Spleen (tissue), 11 donors: ENCODE measurements around the gene NFATC1. TPM values are rescaled to one million over a fixed set of nuclear protein-coding genes. Genes with fewer than 3 reads are reported as not detected.

Source experiments
- DNase-seq: peaks from one replicate; pipeline ENCODE4 v3.0.0-alpha.2; 2020
- H3K27ac ChIP-seq, 8 donors: fragments of 200-600 bp; sonication (generic) in 7 of 8; 1 replicate in 4 of 8; 2 replicates in 4 of 8; pipeline versions ENCODE4 v1.5.0 to v1.8.0; 2016 to 2021; ENCODE audit warnings: inconsistent platforms in 4 of 8, mild to moderate bottlenecking in 4 of 8, moderate library complexity in 1 of 8
- H3K27me3 ChIP-seq, 7 donors: fragments of 200-600 bp; sonication (generic) in 6 of 7; replicated peaks in 1 of 7; 1 replicate in 4 of 7; 2 replicates in 3 of 7; pipeline versions ENCODE4 v1.5.0 to v1.8.0; 2016 to 2021; ENCODE audit warnings: inconsistent platforms in 3 of 7, mild to moderate bottlenecking in 1 of 7
- H3K36me3 ChIP-seq, 6 donors: fragments of 200-600 bp; sonication (generic) in 5 of 6; 1 replicate in 4 of 6; 2 replicates in 2 of 6; pipeline versions ENCODE4 v1.5.0 to v1.8.0; 2016 to 2021; ENCODE audit warnings: inconsistent platforms in 2 of 6
- H3K4me1 ChIP-seq, 6 donors: fragments of 200-600 bp; sonication (generic) in 5 of 6; 1 replicate in 3 of 6; 2 replicates in 3 of 6; pipeline versions ENCODE4 v1.5.0 to v1.8.0; 2016 to 2021; ENCODE audit warnings: inconsistent platforms in 3 of 6
- H3K4me3 ChIP-seq, 8 donors: fragments of 200-600 bp; sonication (generic) in 7 of 8; 1 replicate in 4 of 8; 2 replicates in 4 of 8; pipeline versions ENCODE4 v1.5.0 to v1.8.0; 2016 to 2021; ENCODE audit warnings: inconsistent platforms in 4 of 8, mild to moderate bottlenecking in 4 of 8, moderate library complexity in 2 of 8
- H3K9me3 ChIP-seq, 8 donors: fragments of 200-600 bp; sonication (generic) in 7 of 8; 1 replicate in 4 of 8; 2 replicates in 4 of 8; pipeline versions ENCODE4 v1.5.0 to v1.8.0; 2016 to 2021; ENCODE audit warnings: inconsistent platforms in 4 of 8
- POLR2A ChIP-seq, 3 donors: fragments of 450-650 bp; IDR thresholded peaks; one replicate each; pipeline ENCODE4 v1.5.1; 2017; ENCODE audit warnings: antibody characterized with exemption in 3 of 3, mild to moderate bottlenecking in 1 of 3
- POLR2AphosphoS5 ChIP-seq, 3 donors: sonication (generic); formaldehyde crosslinking; IDR thresholded peaks; one replicate each; pipeline ENCODE4 v1.5.1; 2017; ENCODE audit warnings: antibody characterized with exemption in 3 of 3
- WGBS, 5 donors: extraction: QIAGEN DNeasy Blood & Tissue Kit in 3 of 5; methylation state at CpG; one replicate each; pipeline versions ENCODE4 v1.1.5 to v1.1.7; 2013 to 2018; 5-methylcytosine and 5-hydroxymethylcytosine counted together
- intact Hi-C: fragments of 100-400 bp; cut with DNase I; formaldehyde crosslinking; loops from one replicate; pipeline ENCODE4 v1.15.0; 2023; ENCODE audit warnings: low total_unique reads
- polyA plus RNA-seq, 3 donors: library from polyadenylated mRNA; stranded (reverse); fragments of 200-250 nt; gene quantifications; one replicate each; pipeline ENCODE4 v1.2.1, GENCODE V29; 2013
- total RNA-seq, 7 donors: library from RNA; depleted of rRNA in 3 of 7; stranded (reverse); fragments of >200 nt in 3 of 7; fragmentation: NEBNext Ultra II Directional in 4 of 7; extraction: Animal tissue kit (Norgen Biotek cat#: 25700) in 4 of 7; gene quantifications; one replicate each; pipeline versions ENCODE4 v1.1.0 to v1.2.1, GENCODE V29; 2016 to 2021
- TF ChIP-seq, protein P1 (sequence below), 11 experiments: fragments of 200-600 bp in 7 of 11; fragments of 450-650 bp in 4 of 11; sonication (generic) in 4 of 11; IDR thresholded peaks in 8 of 11; conservative IDR thresholded peaks in 3 of 11; 1 replicate in 7 of 11; 2 replicates in 4 of 11; pipeline versions ENCODE4 v1.4.0 to v1.8.0; 2016 to 2021; ENCODE audit warnings: antibody characterized with exemption in 11 of 11, inconsistent platforms in 4 of 11, mild to moderate bottlenecking in 1 of 11
- donor health status: healthy with polysubstance abuse.
- donor health status: DM: no; HTN: no; CAD: no; lungs with moderate emphysema.
- donor health status: DM: no; HTN: no; CAD: no.
- donor health status: Bipolar disorder and iron deficiency.
- donor health status: healthy.
- donor health status: DM: no; HTN: no; CAD: no.
- donor health status: DM: yes; HTN: yes; CAD: no.

The NFATC1 gene
- total and polyA plus RNA-seq, 10 donors, result 20.7 to 64.9 (median 47.4) TPM

DNA sequence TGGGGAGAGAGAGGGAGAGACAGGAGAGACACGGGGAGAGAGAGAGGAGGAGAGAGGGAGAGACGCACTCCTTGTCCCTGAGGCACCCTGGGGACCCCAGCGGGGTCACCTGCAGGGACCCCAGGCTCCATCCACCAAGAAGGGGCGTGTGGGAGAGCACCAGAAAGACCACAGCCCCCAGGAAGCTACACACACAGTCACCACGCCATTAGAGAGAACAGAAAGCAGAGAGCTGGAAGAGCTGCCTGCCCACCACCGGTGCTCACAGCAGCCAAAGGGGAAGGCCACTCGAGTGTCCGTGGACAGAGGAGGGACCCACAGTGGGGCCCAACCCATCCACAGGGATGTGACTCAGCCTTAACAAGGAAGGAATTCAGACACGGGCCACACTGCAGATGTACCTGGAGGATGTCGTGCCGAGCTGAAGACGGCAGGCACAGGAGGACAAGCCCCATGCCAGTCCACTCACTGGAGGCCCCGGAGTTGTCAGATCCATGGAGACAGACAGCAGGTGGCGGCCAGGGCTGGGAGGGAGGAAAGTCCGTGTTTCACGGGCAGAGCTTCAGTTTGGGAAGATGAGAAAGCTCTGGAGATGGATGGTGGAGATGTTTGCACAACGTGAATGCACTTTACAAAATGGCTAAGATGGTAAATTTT is 11.5 kb upstream of the NFATC1 start:
- intact Hi-C loops, result loop anchor here (5.0 kb wide), 1 partner anchor 148 kb away; no protein-coding TSS in a partner anchor
- Histone ChIP-seq H3K4me1 (peaks cover 1 to 32% (median 3%) of the 10 kb centered on the region in 6 donors), H3K36me3 (peaks cover 0 to 10% (median 0%) of the 10 kb centered on the region in 6 donors), H3K9me3 (no peaks in the 10 kb centered on the region), H3K4me3 (no peak overlapping the region), H3K27me3 (peaks cover 0 to 37% (median 5%) of the 10 kb centered on the region in 7 donors), H3K27ac (no peak overlapping the region)
- peak; percentile 69 for DNase-seq
- WGBS, 5 donors, result 50 to 77% (median 61%) methylated on average over 16 to 17 of the region's 17 CpGs
- TF ChIP-seq POLR2AphosphoS5 (IDR thresholded peaks at IDR 0.05), result peak in 2 of 3 donors; percentile 23 to 50
- TF ChIP-seq POLR2A (IDR thresholded peaks at IDR 0.05), result no peak

DNA sequence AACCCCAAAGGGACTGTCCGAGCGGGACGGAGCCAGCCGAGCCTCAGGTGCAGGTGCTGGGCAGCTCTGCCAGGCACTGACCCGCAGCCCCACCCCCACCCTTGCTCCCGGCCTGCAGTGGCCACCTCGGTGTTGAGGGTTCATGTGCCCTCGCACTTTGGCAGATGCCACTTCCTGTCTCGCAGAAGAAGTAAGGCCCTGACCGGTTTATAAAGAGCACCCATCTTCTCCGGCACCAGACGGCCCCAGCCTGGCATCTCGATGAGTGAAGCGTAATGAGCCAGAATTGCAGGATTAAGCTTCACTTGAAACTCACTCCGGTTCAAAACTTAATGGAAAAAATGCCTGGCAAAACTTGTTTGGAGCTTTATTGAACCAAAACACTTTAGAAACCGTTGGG is 10.9 kb upstream of the NFATC1 start:
- H3K36me3 ChIP-seq, result peaks cover 0 to 6% (median 0%) of the 10 kb centered on the region in 6 donors
- no peak overlapping the region for H3K4me3 ChIP-seq
- 67 to 78% (median 71%) methylated on average over 16 of the region's 16 CpGs for WGBS, 5 donors
- H3K27me3 ChIP-seq, result peaks cover 0 to 42% (median 10%) of the 10 kb centered on the region in 7 donors
- no peak overlapping the region for H3K27ac ChIP-seq
- intact Hi-C loops, result loop anchor here (5.0 kb wide), 1 partner anchor 147 kb away; no protein-coding TSS in a partner anchor
- DNase-seq, result peak; percentile 56
- peaks cover 0 to 27% (median 0%) of the 10 kb centered on the region in 6 donors for H3K4me1 ChIP-seq
- no peaks in the 10 kb centered on the region for H3K9me3 ChIP-seq
- TF ChIP-seq POLR2AphosphoS5 (IDR thresholded peaks at IDR 0.05), result no peak
- TF ChIP-seq POLR2A (IDR thresholded peaks at IDR 0.05), result no peak
- TF ChIP-seq, protein P1, sequence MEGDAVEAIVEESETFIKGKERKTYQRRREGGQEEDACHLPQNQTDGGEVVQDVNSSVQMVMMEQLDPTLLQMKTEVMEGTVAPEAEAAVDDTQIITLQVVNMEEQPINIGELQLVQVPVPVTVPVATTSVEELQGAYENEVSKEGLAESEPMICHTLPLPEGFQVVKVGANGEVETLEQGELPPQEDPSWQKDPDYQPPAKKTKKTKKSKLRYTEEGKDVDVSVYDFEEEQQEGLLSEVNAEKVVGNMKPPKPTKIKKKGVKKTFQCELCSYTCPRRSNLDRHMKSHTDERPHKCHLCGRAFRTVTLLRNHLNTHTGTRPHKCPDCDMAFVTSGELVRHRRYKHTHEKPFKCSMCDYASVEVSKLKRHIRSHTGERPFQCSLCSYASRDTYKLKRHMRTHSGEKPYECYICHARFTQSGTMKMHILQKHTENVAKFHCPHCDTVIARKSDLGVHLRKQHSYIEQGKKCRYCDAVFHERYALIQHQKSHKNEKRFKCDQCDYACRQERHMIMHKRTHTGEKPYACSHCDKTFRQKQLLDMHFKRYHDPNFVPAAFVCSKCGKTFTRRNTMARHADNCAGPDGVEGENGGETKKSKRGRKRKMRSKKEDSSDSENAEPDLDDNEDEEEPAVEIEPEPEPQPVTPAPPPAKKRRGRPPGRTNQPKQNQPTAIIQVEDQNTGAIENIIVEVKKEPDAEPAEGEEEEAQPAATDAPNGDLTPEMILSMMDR (IDR thresholded peaks at IDR 0.05 in 8 of 11, conservative IDR thresholded peaks at IDR 0.05 in 3 of 11), result no peak

DNA sequence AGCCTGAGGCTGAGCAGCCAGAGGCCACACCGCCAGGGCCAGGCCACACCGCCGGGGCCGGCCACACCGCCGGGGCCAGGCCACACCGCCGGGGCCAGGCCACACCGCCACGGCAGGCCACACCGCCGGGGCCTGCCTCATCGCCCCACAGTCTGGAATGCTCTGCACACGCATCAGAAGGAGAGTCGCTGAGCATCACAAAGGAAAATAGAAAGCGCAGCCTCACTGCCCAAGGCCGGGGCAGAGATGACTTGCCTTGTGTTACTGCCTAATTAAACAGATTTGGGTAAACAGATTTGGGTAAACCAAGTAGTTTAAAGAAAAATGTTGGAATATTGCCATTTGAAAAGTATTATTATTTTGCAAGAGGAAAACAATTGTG is 10.4 kb upstream of the NFATC1 start:
- 75 to 92% (median 76%) methylated on average over 8 to 17 of the region's 17 CpGs for WGBS, 5 donors
- TF ChIP-seq POLR2A (IDR thresholded peaks at IDR 0.05) (no peak), POLR2AphosphoS5 (IDR thresholded peaks at IDR 0.05) (no peak)
- TF ChIP-seq, protein P1 (IDR thresholded peaks at IDR 0.05 in 8 of 11, conservative IDR thresholded peaks at IDR 0.05 in 3 of 11), result no peak
- intact Hi-C loops, result no loop called here
- Histone ChIP-seq H3K27ac (no peak overlapping the region), H3K9me3 (no peaks in the 10 kb centered on the region), H3K27me3 (peaks cover 0 to 44% (median 11%) of the 10 kb centered on the region in 7 donors), H3K36me3 (peaks cover 0 to 1% (median 0%) of the 10 kb centered on the region in 6 donors), H3K4me1 (peaks cover 0 to 27% (median 0%) of the 10 kb centered on the region in 6 donors), H3K4me3 (no peak overlapping the region)
- peak; percentile 32 for DNase-seq

DNA sequence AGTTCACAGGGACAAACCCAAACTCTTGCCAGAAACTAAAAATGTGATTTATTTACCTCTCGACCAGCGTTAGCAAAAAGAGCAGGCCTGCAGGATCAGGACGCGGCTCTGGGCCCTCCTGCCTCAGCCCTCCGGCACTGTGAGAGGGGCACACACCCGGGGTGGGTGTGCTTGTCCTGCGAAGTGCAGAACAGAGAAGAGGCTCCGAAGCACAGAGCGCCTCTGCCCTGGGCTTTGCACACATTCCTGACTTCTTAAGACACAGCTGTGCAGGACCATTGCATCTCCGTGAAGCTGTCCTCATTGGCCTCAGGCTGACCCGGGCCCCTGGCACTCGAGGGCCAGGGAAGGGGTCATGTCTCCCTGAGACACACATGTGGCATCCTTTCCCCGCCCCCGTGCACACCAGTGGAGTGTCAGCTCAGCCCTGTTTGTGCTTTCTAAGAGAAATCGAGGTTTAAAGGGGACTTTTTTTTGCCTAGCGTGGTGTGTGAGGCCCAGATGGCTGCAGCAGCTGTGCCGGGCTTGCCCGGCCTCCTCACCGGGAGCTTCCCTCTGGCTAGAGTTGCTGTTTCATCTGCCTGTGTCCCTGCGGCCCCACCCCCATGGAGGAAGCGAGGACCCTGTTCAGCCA is 9.9 kb upstream of the NFATC1 start:
- peaks cover 0 to 47% (median 13%) of the 10 kb centered on the region in 7 donors for H3K27me3 ChIP-seq
- no peaks in the 10 kb centered on the region for H3K9me3 ChIP-seq
- TF ChIP-seq, protein P1 (IDR thresholded peaks at IDR 0.05 in 8 of 11, conservative IDR thresholded peaks at IDR 0.05 in 3 of 11), result no peak
- TF ChIP-seq POLR2AphosphoS5 (IDR thresholded peaks at IDR 0.05) (peak in 1 of 3 donors; percentile 42), POLR2A (IDR thresholded peaks at IDR 0.05) (no peak)
- DNase-seq, result peak; percentile 63
- peaks cover 0 to 26% (median 0%) of the 10 kb centered on the region in 6 donors for H3K4me1 ChIP-seq
- no peak overlapping the region for H3K27ac ChIP-seq
- no peaks in the 10 kb centered on the region for H3K36me3 ChIP-seq
- no peak overlapping the region for H3K4me3 ChIP-seq
- WGBS, 5 donors, result 68 to 77% (median 72%) methylated on average over 11 to 21 of the region's 21 CpGs
- intact Hi-C loops, result no loop called here
